ENCODE data around the gene C1QBP.
A peak's percentile ranks its signal among the peaks of the same experiment; 100 is the strongest.
"Not testable (repeated sequence)": the region's sequence is repeated elsewhere in the genome, so short reads cannot be mapped to it uniquely, and the experiment has no call there.

Gene C1QBP

DNA sequence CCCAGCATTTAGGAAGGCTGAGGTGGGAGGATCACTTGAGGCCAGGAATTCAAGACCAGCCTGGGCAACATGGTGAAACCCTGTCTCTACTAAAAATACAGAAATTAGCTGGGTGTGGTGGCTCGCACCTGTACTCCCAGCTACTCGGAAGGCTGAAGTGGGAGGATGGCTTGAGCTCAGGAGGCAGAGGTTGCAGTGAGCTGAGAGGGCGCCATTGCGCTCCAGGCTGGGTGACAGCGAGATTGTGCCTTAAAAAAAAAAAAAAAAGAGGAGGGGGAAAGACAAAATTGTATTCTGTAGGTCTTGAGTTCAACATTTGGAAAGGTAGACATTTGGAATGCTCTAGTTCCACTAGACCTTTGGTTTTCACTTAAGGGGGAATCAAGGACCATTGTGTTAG lies 7.7 kb downstream of the C1QBP start:
- H3K9ac ChIP-seq (ENCODE audit: low read depth, low read length); H3K9me3 ChIP-seq (replicated peaks; ENCODE audit: low read length); H3K4me2 ChIP-seq (ENCODE audit: low read length); H3K4me3 ChIP-seq (ENCODE audit: low read length); H3K4me1 ChIP-seq (ENCODE audit: control insufficient read depth, insufficient read depth, low read length); H3K27me3 ChIP-seq (ENCODE audit: control insufficient read depth, insufficient read depth, low read length): not testable (repeated sequence)
- peaks cover 68% of the 10 kb centered on the region for H3K36me3 ChIP-seq (ENCODE audit: insufficient read depth, low read length)

DNA sequence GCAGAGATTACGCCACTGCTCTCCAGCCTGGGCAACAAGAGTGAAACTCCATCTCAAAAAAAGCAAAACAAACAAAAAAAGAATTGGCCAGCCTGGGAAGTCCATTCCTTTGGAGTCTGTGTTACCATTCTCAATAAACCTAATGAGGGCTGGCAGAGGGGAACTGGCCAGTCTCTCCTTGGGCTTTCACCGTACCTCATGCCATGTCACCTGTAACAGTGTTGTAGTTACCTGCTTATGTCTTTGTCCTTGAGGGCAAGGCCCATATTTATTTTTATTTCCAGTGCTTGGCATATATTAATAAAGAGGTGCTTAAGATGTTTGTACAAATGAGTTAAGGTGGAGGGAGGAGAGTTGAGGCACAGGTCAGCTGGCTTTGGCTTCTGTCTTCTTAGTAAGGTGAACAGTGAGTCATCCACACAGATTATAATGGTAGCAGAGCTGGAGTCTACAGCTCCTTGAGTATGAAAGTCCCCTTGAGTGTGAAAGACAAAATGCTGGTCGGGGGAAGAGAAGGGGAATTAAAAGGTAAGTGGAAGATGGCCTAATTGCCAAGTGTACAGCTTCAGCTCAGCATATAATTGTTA lies 8.4 kb downstream of the C1QBP start:
- Histone ChIP-seq H3K4me1 (ENCODE audit: control insufficient read depth, insufficient read depth, low read length) (no peaks in the 10 kb centered on the region), H3K9me3 (replicated peaks; ENCODE audit: low read length) (no peaks in the 10 kb centered on the region), H3K36me3 (ENCODE audit: insufficient read depth, low read length) (peaks cover 70% of the 10 kb centered on the region), H3K4me2 (ENCODE audit: low read length) (no peak overlapping the region), H3K27me3 (ENCODE audit: control insufficient read depth, insufficient read depth, low read length) (no peaks in the 10 kb centered on the region), H3K9ac (ENCODE audit: low read depth, low read length) (no peak overlapping the region), H3K4me3 (ENCODE audit: low read length) (no peak overlapping the region)

DNA sequence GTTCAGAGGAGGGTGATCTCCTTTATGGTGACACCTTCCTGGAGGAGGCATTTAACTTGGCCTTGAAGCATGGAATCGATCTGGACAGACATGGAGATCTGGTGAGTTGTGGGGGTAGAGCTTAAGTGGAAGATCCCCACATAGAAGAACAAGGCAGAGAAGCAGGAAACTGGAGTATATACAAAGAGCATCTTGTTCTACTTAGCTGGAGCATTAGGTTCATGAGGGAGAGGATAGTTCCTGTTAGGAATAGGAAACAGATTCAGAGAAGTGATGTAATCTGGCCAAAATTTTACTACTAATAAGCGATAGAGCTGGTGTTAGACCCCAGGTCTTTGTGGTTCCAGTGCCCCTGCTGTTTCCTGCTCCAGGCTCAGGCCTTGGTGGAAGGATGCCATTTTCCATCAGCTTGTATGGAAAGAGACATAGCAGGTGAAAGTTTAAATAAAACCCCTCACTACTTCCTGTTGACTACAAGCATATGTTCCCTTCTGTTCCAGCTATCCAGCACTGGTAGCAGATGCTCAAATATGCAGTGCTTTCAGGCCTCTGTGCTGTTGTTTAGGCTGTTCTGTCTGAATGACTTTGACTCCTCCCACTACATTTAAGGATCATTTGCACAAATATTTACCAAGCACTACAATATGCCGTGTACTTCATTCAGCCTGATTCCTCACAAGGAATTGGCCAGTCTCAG lies 9.6 kb downstream of the C1QBP start:
- Histone ChIP-seq H3K4me2 (ENCODE audit: low read length) (no peak overlapping the region), H3K4me3 (ENCODE audit: low read length) (no peak overlapping the region), H3K9ac (ENCODE audit: low read depth, low read length) (no peak overlapping the region), H3K36me3 (ENCODE audit: insufficient read depth, low read length) (peaks cover 69% of the 10 kb centered on the region), H3K27me3 (ENCODE audit: control insufficient read depth, insufficient read depth, low read length) (no peaks in the 10 kb centered on the region), H3K4me1 (ENCODE audit: control insufficient read depth, insufficient read depth, low read length) (no peaks in the 10 kb centered on the region), H3K9me3 (replicated peaks; ENCODE audit: low read length) (no peaks in the 10 kb centered on the region)

DNA sequence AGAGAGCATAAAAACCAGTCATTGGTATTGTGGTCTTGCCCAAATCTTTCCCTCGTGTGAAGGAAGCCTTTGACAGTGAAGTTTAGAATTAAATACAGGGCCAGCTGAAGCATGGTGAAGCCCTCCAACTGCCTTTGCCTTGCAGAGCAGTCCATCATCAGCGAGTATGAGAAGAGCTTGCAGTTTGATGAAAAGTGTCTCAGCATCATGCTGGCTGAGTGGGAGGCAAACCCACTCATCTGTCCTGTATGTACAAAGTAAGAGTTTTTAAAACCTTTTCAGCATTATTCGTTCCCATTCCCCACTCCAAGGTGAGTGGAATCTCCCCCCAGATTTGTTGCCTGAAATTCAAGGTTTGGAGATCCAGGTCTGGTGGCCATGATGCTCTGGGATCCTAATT lies 13.1 kb downstream of the C1QBP start:
- no peak overlapping the region for H3K4me3 ChIP-seq (ENCODE audit: low read length)
- H3K4me2 ChIP-seq (ENCODE audit: low read length), result no peak overlapping the region
- H3K36me3 ChIP-seq (ENCODE audit: insufficient read depth, low read length), result peaks cover 46% of the 10 kb centered on the region
- H3K9me3 ChIP-seq (replicated peaks; ENCODE audit: low read length), result no peaks in the 10 kb centered on the region
- peaks cover 17% of the 10 kb centered on the region for H3K4me1 ChIP-seq (ENCODE audit: control insufficient read depth, insufficient read depth, low read length)
- H3K9ac ChIP-seq (ENCODE audit: low read depth, low read length), result no peak overlapping the region
- H3K27me3 ChIP-seq (ENCODE audit: control insufficient read depth, insufficient read depth, low read length), result no peaks in the 10 kb centered on the region

DNA sequence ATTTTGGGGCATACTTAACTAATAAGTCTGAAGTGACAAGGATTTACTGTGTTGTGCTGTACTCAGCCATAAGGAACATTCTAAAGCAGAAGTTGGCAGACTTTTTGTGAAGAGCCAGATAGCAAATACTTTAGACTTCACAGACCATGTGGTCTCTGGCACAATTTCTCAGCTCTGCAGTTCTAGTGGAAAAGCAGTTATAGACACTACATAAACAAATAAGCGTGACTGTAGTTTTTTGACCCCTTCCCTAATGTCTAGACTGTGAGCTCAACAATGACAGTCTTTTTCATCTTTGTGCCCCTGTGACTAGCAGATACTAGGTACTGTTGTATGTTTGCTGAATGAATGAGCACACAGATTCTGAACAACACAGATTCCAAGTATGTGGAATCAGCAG lies 14.0 kb downstream of the C1QBP start:
- H3K4me2 ChIP-seq (ENCODE audit: low read length), result no peak overlapping the region
- peaks cover 21% of the 10 kb centered on the region for H3K4me1 ChIP-seq (ENCODE audit: control insufficient read depth, insufficient read depth, low read length)

DNA sequence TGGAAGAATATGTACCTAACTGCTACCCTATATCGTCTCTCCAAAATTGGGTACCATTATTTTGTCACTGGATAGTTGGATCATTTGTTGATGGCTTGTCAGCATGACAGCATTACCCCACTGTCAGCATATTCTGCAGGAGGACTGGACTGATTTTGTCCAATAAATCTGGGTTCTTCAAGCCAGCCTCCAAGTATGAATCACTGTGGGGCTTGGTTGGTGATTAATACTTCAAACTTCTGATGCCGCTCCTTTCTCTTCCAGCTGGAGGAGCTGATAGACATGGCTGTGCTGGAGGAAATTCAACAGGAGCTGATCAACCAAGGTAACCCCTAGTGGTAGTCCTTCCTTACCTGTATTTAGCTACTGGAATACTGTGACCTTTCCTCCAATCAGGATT lies 16.4 kb downstream of the C1QBP start:
- H3K9ac ChIP-seq (ENCODE audit: low read depth, low read length), result no peak overlapping the region
- peak overlapping the region; percentile 0 for H3K4me3 ChIP-seq (ENCODE audit: low read length)
- no peaks in the 10 kb centered on the region for H3K9me3 ChIP-seq (replicated peaks; ENCODE audit: low read length)
- H3K27me3 ChIP-seq (ENCODE audit: control insufficient read depth, insufficient read depth, low read length), result no peaks in the 10 kb centered on the region
- peak overlapping the region; percentile 18 for H3K4me2 ChIP-seq (ENCODE audit: low read length)
- peaks cover 25% of the 10 kb centered on the region for H3K4me1 ChIP-seq (ENCODE audit: control insufficient read depth, insufficient read depth, low read length)
- H3K36me3 ChIP-seq (ENCODE audit: insufficient read depth, low read length), result peaks cover 27% of the 10 kb centered on the region

More for the DNA sequence above, 14.0 kb downstream of the C1QBP start:
- H3K9me3 ChIP-seq (replicated peaks; ENCODE audit: low read length), result no peaks in the 10 kb centered on the region
- H3K4me3 ChIP-seq (ENCODE audit: low read length), result no peak overlapping the region
- H3K9ac ChIP-seq (ENCODE audit: low read depth, low read length), result no peak overlapping the region
- peaks cover 39% of the 10 kb centered on the region for H3K36me3 ChIP-seq (ENCODE audit: insufficient read depth, low read length)
- no peaks in the 10 kb centered on the region for H3K27me3 ChIP-seq (ENCODE audit: control insufficient read depth, insufficient read depth, low read length)

DNA sequence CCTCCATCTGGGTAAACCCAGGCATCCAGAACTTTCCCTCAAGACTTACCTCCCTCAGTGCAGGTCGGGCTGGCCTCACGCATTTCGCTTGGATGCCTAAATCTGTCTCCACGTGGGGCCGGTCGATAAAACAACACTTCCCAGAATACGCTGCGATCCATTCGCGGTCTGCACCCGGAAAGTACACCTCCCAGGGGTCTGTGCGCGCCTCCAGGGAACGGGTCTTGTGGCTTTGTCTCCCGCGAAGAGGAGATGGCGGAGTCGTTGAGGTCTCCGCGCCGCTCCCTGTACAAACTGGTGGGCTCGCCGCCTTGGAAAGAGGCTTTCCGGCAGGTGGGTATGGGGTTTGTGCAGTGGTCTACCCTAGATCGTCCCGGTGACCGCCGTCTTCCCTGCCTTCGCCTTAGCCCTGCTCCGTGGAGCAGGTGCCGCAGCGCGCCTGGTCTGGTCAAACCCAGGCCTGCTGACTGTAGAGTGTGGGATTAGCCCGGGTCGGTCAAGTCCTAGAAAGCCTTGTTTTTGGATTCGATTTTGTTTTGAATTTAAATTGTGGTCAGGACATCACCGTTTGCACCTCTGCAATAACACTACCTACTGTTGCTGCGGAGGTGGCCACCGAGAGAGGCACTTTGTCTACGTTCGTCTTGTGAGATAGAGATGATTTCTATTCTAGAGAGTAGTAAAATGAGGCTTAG lies 18.8 kb downstream of the C1QBP start, which contains the start of gene RPAIN:
Gene RPAIN, plus strand, starts transcription at position 224 of the 695 bp plus-strand sequence. Its CDS starts 29 bp downstream, at position 253.
- Histone ChIP-seq H3K4me3 (ENCODE audit: low read length) (peak within 1 kb of the TSS; percentile 89), H3K4me2 (ENCODE audit: low read length) (peak within 1 kb of the TSS; percentile 79), H3K9ac (ENCODE audit: low read depth, low read length) (peak within 1 kb of the TSS; percentile 89), H3K4me1 (ENCODE audit: control insufficient read depth, insufficient read depth, low read length) (peaks cover 25% of the 10 kb centered on the region), H3K36me3 (ENCODE audit: insufficient read depth, low read length) (peaks cover 21% of the 10 kb centered on the region), H3K9me3 (replicated peaks; ENCODE audit: low read length) (no peaks in the 10 kb centered on the region), H3K27me3 (ENCODE audit: control insufficient read depth, insufficient read depth, low read length) (no peaks in the 10 kb centered on the region)

DNA sequence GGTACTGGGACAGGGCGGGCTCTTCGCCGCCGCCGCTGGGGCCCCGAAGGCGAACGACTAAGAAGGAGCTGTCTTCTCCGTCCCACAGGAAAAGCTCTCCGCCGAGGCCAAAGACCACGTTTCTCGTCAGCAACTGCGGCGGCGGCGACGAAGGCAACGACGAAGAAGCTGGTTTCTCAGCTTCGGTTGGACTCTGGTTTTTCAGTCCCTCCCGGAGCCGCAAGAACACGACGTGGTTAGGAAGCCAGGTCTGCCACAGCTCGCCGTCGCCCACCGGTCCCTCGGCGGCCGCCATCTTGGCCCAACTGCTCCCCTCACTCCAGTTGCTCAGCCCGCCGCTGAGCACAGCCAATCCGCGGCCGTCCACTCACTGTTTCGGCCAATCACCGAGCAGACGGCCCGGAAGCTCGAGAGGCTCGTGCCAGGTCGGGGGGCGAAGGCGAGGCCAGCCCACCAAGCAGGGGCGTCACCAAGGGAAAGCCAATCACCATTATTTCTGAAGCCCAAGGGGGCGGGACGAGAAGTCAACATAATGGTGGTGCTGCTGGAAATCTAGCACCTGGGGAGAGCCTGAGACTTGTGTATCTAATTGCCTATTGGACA lies 19.5 kb downstream of the C1QBP start, which contains the start of gene NUP88:
Gene NUP88, minus strand, starts transcription at position 307 of the 603 bp plus-strand sequence. Its CDS starts 12 bp downstream, at position 295.
- Histone ChIP-seq H3K36me3 (ENCODE audit: insufficient read depth, low read length) (peaks cover 16% of the 10 kb centered on the region), H3K9ac (ENCODE audit: low read depth, low read length) (peak within 1 kb of the TSS; percentile 89)

DNA sequence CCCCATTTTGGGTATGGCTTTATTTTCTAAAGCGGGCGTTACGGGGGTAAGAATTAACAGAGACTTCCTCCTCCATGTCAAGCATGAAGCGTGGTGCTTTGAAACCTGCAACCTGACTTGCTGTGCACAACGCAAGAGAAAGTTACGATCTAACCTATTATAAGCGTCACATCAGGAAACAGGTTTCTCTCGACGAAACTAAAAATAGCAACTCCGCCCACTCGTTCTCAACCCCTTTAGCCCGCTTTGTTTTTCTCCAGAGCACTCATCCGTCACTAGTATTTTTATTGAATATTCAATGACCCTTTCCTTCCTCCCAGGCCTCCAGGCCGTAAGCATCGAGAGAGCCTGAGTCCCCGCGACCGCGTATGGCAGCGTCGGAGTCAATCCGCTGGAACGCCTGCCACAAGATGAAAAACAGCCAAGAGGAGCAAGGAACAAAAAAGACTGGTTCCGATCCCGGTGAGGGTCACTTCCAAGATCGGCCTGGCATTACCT lies 20.0 kb downstream of the C1QBP start:
- Histone ChIP-seq H3K4me1 (ENCODE audit: control insufficient read depth, insufficient read depth, low read length) (peaks cover 29% of the 10 kb centered on the region), H3K36me3 (ENCODE audit: insufficient read depth, low read length) (peaks cover 13% of the 10 kb centered on the region), H3K9ac (ENCODE audit: low read depth, low read length) (peak overlapping the region; percentile 89)

More for the DNA sequence above, 19.5 kb downstream of the C1QBP start, which contains the start of gene NUP88:
- peaks cover 25% of the 10 kb centered on the region for H3K4me1 ChIP-seq (ENCODE audit: control insufficient read depth, insufficient read depth, low read length)
- H3K27me3 ChIP-seq (ENCODE audit: control insufficient read depth, insufficient read depth, low read length), result no peaks in the 10 kb centered on the region
- no peaks in the 10 kb centered on the region for H3K9me3 ChIP-seq (replicated peaks; ENCODE audit: low read length)
- H3K4me2 ChIP-seq (ENCODE audit: low read length), result peak within 1 kb of the TSS; percentile 79
- peak within 1 kb of the TSS; percentile 89 for H3K4me3 ChIP-seq (ENCODE audit: low read length)

DNA sequence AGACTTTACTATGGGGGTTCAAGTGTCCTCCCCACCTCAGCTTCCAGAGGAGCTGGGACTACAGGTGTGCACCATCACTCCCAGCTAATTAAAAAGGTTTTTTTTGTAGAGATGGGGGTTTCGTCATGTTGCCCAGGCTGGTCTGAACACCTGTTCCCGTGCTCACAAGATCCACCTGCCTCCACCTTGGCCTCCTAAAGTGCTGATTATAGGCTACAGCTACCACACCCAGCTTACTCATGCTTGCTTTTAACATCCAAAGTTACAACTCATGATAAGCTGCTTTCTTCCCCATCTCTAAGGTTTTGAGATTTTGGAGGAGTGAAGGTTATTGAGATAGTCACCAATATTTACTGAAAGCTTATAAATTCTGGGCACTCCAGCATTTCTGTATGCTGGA lies 22.1 kb downstream of the C1QBP start:
- H3K9ac ChIP-seq (ENCODE audit: low read depth, low read length), result no peak overlapping the region
- no peak overlapping the region for H3K4me2 ChIP-seq (ENCODE audit: low read length)
- H3K9me3 ChIP-seq (replicated peaks; ENCODE audit: low read length), result no peaks in the 10 kb centered on the region
- H3K36me3 ChIP-seq (ENCODE audit: insufficient read depth, low read length), result peaks cover 19% of the 10 kb centered on the region
- no peak overlapping the region for H3K4me3 ChIP-seq (ENCODE audit: low read length)
- no peaks in the 10 kb centered on the region for H3K27me3 ChIP-seq (ENCODE audit: control insufficient read depth, insufficient read depth, low read length)
- H3K4me1 ChIP-seq (ENCODE audit: control insufficient read depth, insufficient read depth, low read length), result peaks cover 29% of the 10 kb centered on the region

More for the DNA sequence above, 20.0 kb downstream of the C1QBP start:
- H3K27me3 ChIP-seq (ENCODE audit: control insufficient read depth, insufficient read depth, low read length), result no peaks in the 10 kb centered on the region
- H3K9me3 ChIP-seq (replicated peaks; ENCODE audit: low read length), result no peaks in the 10 kb centered on the region
- H3K4me2 ChIP-seq (ENCODE audit: low read length), result peak overlapping the region; percentile 79
- H3K4me3 ChIP-seq (ENCODE audit: low read length), result peak overlapping the region; percentile 89

DNA sequence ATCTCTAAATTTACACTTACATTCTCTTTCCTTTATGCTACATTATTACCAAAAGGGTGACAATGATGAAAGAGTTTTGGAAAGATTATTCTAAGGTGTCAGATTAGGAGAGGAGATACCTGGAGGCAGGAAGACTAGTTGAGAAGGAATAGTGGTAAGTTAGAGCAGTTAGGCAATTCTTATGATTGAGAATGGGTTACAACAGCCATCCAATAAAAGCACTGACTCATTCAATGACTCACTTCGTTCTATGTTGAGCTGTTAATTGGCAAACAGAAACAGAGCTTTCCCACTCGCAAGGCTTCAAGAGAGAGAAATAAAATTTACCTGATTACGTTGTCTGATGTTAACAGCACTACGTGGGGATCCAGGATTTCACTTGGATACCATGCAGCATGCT lies 25.3 kb downstream of the C1QBP start:
- Histone ChIP-seq H3K9me3 (replicated peaks; ENCODE audit: low read length) (no peaks in the 10 kb centered on the region), H3K4me1 (ENCODE audit: control insufficient read depth, insufficient read depth, low read length) (peaks cover 19% of the 10 kb centered on the region), H3K36me3 (ENCODE audit: insufficient read depth, low read length) (peaks cover 40% of the 10 kb centered on the region), H3K4me3 (ENCODE audit: low read length) (no peak overlapping the region), H3K27me3 (ENCODE audit: control insufficient read depth, insufficient read depth, low read length) (no peaks in the 10 kb centered on the region), H3K4me2 (ENCODE audit: low read length) (peak overlapping the region; percentile 11), H3K9ac (ENCODE audit: low read depth, low read length) (no peak overlapping the region)

All from skeletal muscle satellite cell (primary cell).